B cell (primary cell): ENCODE measurements around the gene ARMC12. TPM values are rescaled to one million over a fixed set of nuclear protein-coding genes. Genes with fewer than 3 reads are reported as not detected.

Experiments used
- ATAC-seq: fragments of 200-7000 bp; cut with Tn5 transposase; one replicate; pipeline ENCODE4 v1.10.0; 2021; ENCODE audit warnings: low read depth, mild to moderate bottlenecking, moderate number of reproducible peaks, moderate library complexity
- CTCF ChIA-PET: fragments of 350-600 bp; sonication (Branson Sonifier 250); formaldehyde crosslinking; loops from one replicate; lab custom pipeline; 2021; ENCODE audit warnings: antibody characterized with exemption, inconsistent platforms; lab: Charles Lee
- POLR2A ChIA-PET: fragments of 350-600 bp; sonication (Branson Sonifier 250); formaldehyde crosslinking; loops from one replicate; lab custom pipeline; 2021; ENCODE audit warnings: antibody characterized with exemption; lab: Charles Lee
- DNase-seq: peaks from one replicate; pipeline ENCODE4 v3.0.0; 2013
- H2AFZ ChIP-seq: 2 replicates; pipeline ENCODE4 v1.6.1; 2012; ENCODE audit warnings: mild to moderate bottlenecking, low read depth, low read length; ENCODE audit not compliant: insufficient read depth, poor library complexity, severe bottlenecking
- H3K27ac ChIP-seq, 2 donors: 1 replicate in 1 of 2; 2 replicates in 1 of 2; pipeline ENCODE4 v1.5.1; 2012 to 2013; ENCODE audit warnings: low read length in 2 of 2, mild to moderate bottlenecking in 2 of 2, moderate library complexity in 1 of 2
- H3K27me3 ChIP-seq, 4 experiments: fragments of 200-600 bp in 1 of 4; sonication (generic) in 1 of 4; replicated peaks in 1 of 4; 1 replicate in 2 of 4; 2 replicates in 2 of 4; pipeline versions ENCODE4 v1.6.1 to v1.7.0; 2013 to 2016; ENCODE audit warnings: low read length in 3 of 4, mild to moderate bottlenecking in 2 of 4, mixed read lengths in 1 of 4, moderate library complexity in 1 of 4; ENCODE audit not compliant: insufficient read depth in 4 of 4, control insufficient read depth in 3 of 4; ENCODE audit errors: control extremely low read depth in 1 of 4
- H3K36me3 ChIP-seq, 2 experiments: replicated peaks in 1 of 2; 1 replicate in 1 of 2; 2 replicates in 1 of 2; pipeline versions ENCODE4 v1.6.1 to v1.7.1; 2013; ENCODE audit warnings: low read length in 1 of 2; ENCODE audit not compliant: insufficient read depth in 2 of 2, control insufficient read depth in 1 of 2; ENCODE audit errors: control extremely low read depth in 1 of 2, extremely low read depth in 1 of 2
- H3K4me1 ChIP-seq, 2 donors: fragments of 200-600 bp in 1 of 2; sonication (generic) in 1 of 2; 1 replicate in 1 of 2; 2 replicates in 1 of 2; pipeline versions ENCODE4 v1.5.1 to v1.6.1; 2013 to 2017; ENCODE audit warnings: low read length in 2 of 2; ENCODE audit not compliant: control insufficient read depth in 2 of 2, insufficient read depth in 2 of 2
- H3K4me2 ChIP-seq: replicated peaks from 2 replicates; pipeline ENCODE3; 2012; ENCODE audit warnings: mild to moderate bottlenecking, low read depth, low read length; ENCODE audit not compliant: poor library complexity, severe bottlenecking
- H3K4me3 ChIP-seq, 5 experiments: fragments of 200-600 bp in 1 of 5; sonication (generic) in 1 of 5; 1 replicate in 3 of 5; 2 replicates in 2 of 5; pipeline versions ENCODE4 v1.5.1 to v1.7.0; 2011 to 2016; ENCODE audit warnings: low read length in 4 of 5, mild to moderate bottlenecking in 4 of 5, low read depth in 2 of 5, control low read depth in 1 of 5, moderate library complexity in 1 of 5; ENCODE audit not compliant: insufficient read depth in 1 of 5; ENCODE audit errors: control extremely low read depth in 1 of 5, extremely low read depth in 1 of 5
- H3K79me2 ChIP-seq: fragments of 200-600 bp; sonication (generic); one replicate; pipeline ENCODE4 v1.6.0; 2016; ENCODE audit warnings: low read length; ENCODE audit not compliant: control insufficient read depth, insufficient read depth
- H3K9ac ChIP-seq: fragments of 200-600 bp; sonication (generic); 2 replicates; pipeline ENCODE4 v1.6.1; 2017; ENCODE audit warnings: mild to moderate bottlenecking, low read length, moderate library complexity
- H3K9me3 ChIP-seq, 3 donors: one replicate each; pipeline versions ENCODE4 v1.6.1 to v1.7.1; 2013; ENCODE audit warnings: low read length in 2 of 3; ENCODE audit not compliant: control insufficient read depth in 2 of 3, insufficient read depth in 1 of 3; ENCODE audit errors: control extremely low read depth in 1 of 3
- H4K20me1 ChIP-seq: 2 replicates; pipeline ENCODE4 v1.6.0; 2012; ENCODE audit warnings: mild to moderate bottlenecking, low read length; ENCODE audit not compliant: insufficient read depth, control insufficient read depth, poor library complexity, severe bottlenecking
- H3K27ac Mint-ChIP-seq: one replicate; pipeline ENCODE4 v1.8.0; 2021; ENCODE audit warnings: mixed read lengths
- H3K27me3 Mint-ChIP-seq: one replicate; pipeline ENCODE4 v1.8.0; 2021; ENCODE audit warnings: mixed read lengths
- H3K4me1 Mint-ChIP-seq: one replicate; pipeline ENCODE4 v1.8.0; 2021; ENCODE audit warnings: mixed read lengths
- H3K4me3 Mint-ChIP-seq: one replicate; pipeline ENCODE4 v1.8.0; 2021; ENCODE audit warnings: mixed read lengths
- H3K9me3 Mint-ChIP-seq: one replicate; pipeline ENCODE4 v1.8.0; 2022; ENCODE audit warnings: mixed read lengths; ENCODE audit not compliant: insufficient read depth
- CTCF ChIP-seq: fragments of 200-600 bp; IDR thresholded peaks from one replicate; pipeline ENCODE4 v1.8.0; 2022; ENCODE audit warnings: antibody characterized with exemption, mild to moderate bottlenecking
- EZH2 ChIP-seq: IDR thresholded peaks from 2 replicates; pipeline ENCODE4 v1.6.1; 2012; ENCODE audit warnings: borderline replicate concordance, low read depth, mild to moderate bottlenecking, moderate library complexity, low read length; ENCODE audit not compliant: insufficient read depth, poor library complexity, severe bottlenecking
- WGBS: methylation state at CpG from one replicate; pipeline ENCODE4 v1.1.5; 2013; ENCODE audit warnings: missing lambda C conversion rate; ENCODE audit not compliant: insufficient coverage; 5-methylcytosine and 5-hydroxymethylcytosine counted together
- intact Hi-C: fragments of 100-400 bp; cut with micrococcal nuclease; formaldehyde crosslinking; loops from one replicate; pipeline ENCODE4 v1.10.0; 2022
- polyA plus RNA-seq: library from polyadenylated mRNA; depleted of rRNA; stranded (reverse); fragments of >200 nt; gene quantifications from 2 replicates; pipeline ENCODE4 v1.2.3, GENCODE V29; 2012
- total RNA-seq, 2 donors: library from RNA; stranded (reverse); fragments of 120-200 nt in 1 of 2; gene quantifications; 1 replicate in 1 of 2; 2 replicates in 1 of 2; pipeline versions ENCODE4 v1.2.3 to v1.2.4, GENCODE V29; 2013 to 2022

ARMC12 gene
- total and polyA plus RNA-seq, 2 donors (not counting 1 experiment from before 2014, with no cell fraction given) = 0.52 to 2.8 TPM

GRCh38 chr6:35795453-35796071, 58.7 kb downstream of the ARMC12 start:
- DNase-seq (no peak), ATAC-seq (no peak)
- Histone ChIP-seq H3K27me3 (peaks cover 0 to 17% (median 0%) of the 10 kb centered on the region in 4 experiments), H3K4me2 (no peak overlapping the region), H2AFZ (no peak overlapping the region), H3K9ac (no peak overlapping the region), H3K9me3 (no peaks in the 10 kb centered on the region), H3K4me3 (no peak overlapping the region), H3K79me2 (no peaks in the 10 kb centered on the region), H3K36me3 (no peaks in the 10 kb centered on the region), H3K4me1 (no peaks in the 10 kb centered on the region), H4K20me1 (no peaks in the 10 kb centered on the region), H3K27ac (no peak overlapping the region)
- WGBS = 91% methylated on average over 10 of the region's 11 CpGs
- POLR2A ChIA-PET = no interaction called here
- Mint-ChIP-seq H3K9me3 (no peaks in the 10 kb centered on the region), H3K27me3 (peaks cover 12% of the 10 kb centered on the region), H3K27ac (no peak overlapping the region), H3K4me3 (no peak overlapping the region), H3K4me1 (no peaks in the 10 kb centered on the region)
- CTCF ChIA-PET = no interaction called here
- TF ChIP-seq CTCF (no peak), EZH2 (no peak)
- intact Hi-C loops = no loop called here

- Mint-ChIP-seq H3K9me3 (no peaks in the 10 kb centered on the region), H3K4me1 (no peaks in the 10 kb centered on the region), H3K27me3 (peaks cover 11% of the 10 kb centered on the region), H3K27ac (no peak overlapping the region), H3K4me3 (no peak overlapping the region)
- H3K36me3 ChIP-seq = no peaks in the 10 kb centered on the region
- no peak overlapping the region for H3K4me2 ChIP-seq
- H3K79me2 ChIP-seq = no peaks in the 10 kb centered on the region
- peaks cover 0 to 17% (median 0%) of the 10 kb centered on the region in 4 experiments for H3K27me3 ChIP-seq
- no peak overlapping the region for H3K27ac ChIP-seq
- no peaks in the 10 kb centered on the region for H3K9me3 ChIP-seq
- H3K9ac ChIP-seq = no peak overlapping the region
- no peak overlapping the region for H3K4me3 ChIP-seq
- H4K20me1 ChIP-seq = no peaks in the 10 kb centered on the region
- ATAC-seq (no peak), DNase-seq (no peak)
- 76% methylated on average over 4 of the region's 4 CpGs for WGBS
- ChIA-PET POLR2A (no interaction called here), CTCF (no interaction called here)
- intact Hi-C loops = no loop called here
- no peaks in the 10 kb centered on the region for H3K4me1 ChIP-seq
- H2AFZ ChIP-seq = no peak overlapping the region
- TF ChIP-seq CTCF = no peak
- no peak for TF ChIP-seq EZH2
Measured at GRCh38 chr6:35796236-35796635, 59.4 kb downstream of the ARMC12 start.
